Heart left ventricle (tissue), 16 donors: ENCODE measurements around the gene SLC13A3. TPM values are rescaled to one million over a fixed set of nuclear protein-coding genes. Genes with fewer than 3 reads are reported as not detected.

Source experiments
- ATAC-seq, 4 donors: fragments of 200-7000 bp; cut with Tn5 transposase; one replicate each; pipeline ENCODE4 v1.9.1; 2020 to 2022; ENCODE audit warnings: moderate library complexity in 4 of 4, mild to moderate bottlenecking in 3 of 4, moderate number of reproducible peaks in 1 of 4
- DNase-seq, 5 donors: peaks; one replicate each; pipeline ENCODE4 v3.0.0-alpha.2; 2020
- H3K27ac ChIP-seq, 12 donors: fragments of 200-600 bp; sonication (generic) in 4 of 12; one replicate each; pipeline versions ENCODE4 v1.5.0 to v1.8.0; 2016 to 2022; ENCODE audit warnings: mild to moderate bottlenecking in 2 of 12
- H3K27me3 ChIP-seq, 9 donors: fragments of 200-600 bp; sonication (generic) in 2 of 9; one replicate each; pipeline versions ENCODE4 v1.5.1 to v1.8.0; 2016 to 2022; ENCODE audit warnings: mild to moderate bottlenecking in 3 of 9
- H3K36me3 ChIP-seq, 9 donors: fragments of 200-600 bp; sonication (generic) in 2 of 9; one replicate each; pipeline versions ENCODE4 v1.5.0 to v1.8.0; 2018 to 2022; ENCODE audit warnings: mild to moderate bottlenecking in 2 of 9
- H3K4me1 ChIP-seq, 12 donors: fragments of 200-600 bp; sonication (generic) in 4 of 12; one replicate each; pipeline versions ENCODE4 v1.5.0 to v1.8.0; 2016 to 2022; ENCODE audit warnings: mild to moderate bottlenecking in 3 of 12
- H3K4me3 ChIP-seq, 12 donors: fragments of 200-600 bp; sonication (generic) in 4 of 12; one replicate each; pipeline versions ENCODE4 v1.5.0 to v1.8.0; 2017 to 2022; ENCODE audit warnings: mild to moderate bottlenecking in 9 of 12, moderate library complexity in 4 of 12
- H3K9me3 ChIP-seq, 12 donors: fragments of 200-600 bp; sonication (generic) in 4 of 12; one replicate each; pipeline versions ENCODE4 v1.5.0 to v1.8.0; 2016 to 2022; ENCODE audit warnings: mild to moderate bottlenecking in 1 of 12
- CTCF ChIP-seq, 12 donors: fragments of 200-600 bp; sonication (generic) in 4 of 12; IDR thresholded peaks; one replicate each; pipeline versions ENCODE4 v1.5.0 to v1.8.0; 2018 to 2022; ENCODE audit warnings: antibody characterized with exemption in 12 of 12, mild to moderate bottlenecking in 5 of 12
- POLR2A ChIP-seq, 2 donors: fragments of 450-650 bp; IDR thresholded peaks; one replicate each; pipeline ENCODE4 v1.6.1; 2017; ENCODE audit warnings: antibody characterized with exemption in 2 of 2, mild to moderate bottlenecking in 2 of 2, moderate library complexity in 2 of 2
- WGBS, 4 donors: extraction: QIAGEN DNeasy Blood & Tissue Kit in 2 of 4; methylation state at CpG; one replicate each; pipeline versions ENCODE4 v1.1.5 to v1.1.7; 2013 to 2018; 5-methylcytosine and 5-hydroxymethylcytosine counted together
- intact Hi-C, 10 donors: fragments of 100-400 bp; cut with DNase I; formaldehyde crosslinking; loops; one replicate each; pipeline versions ENCODE4 v1.11.1 to v1.14.2; 2022
- polyA plus RNA-seq, 2 donors: library from polyadenylated mRNA; stranded (reverse); fragments of 200-250 nt; gene quantifications; one replicate each; pipeline ENCODE4 v1.2.3, GENCODE V29; 2013
- total RNA-seq, 9 donors: library from RNA; depleted of rRNA in 2 of 9; stranded (reverse); fragments of >200 nt in 2 of 9; fragmentation: NEBNext Ultra II Directional in 3 of 9; extraction: Animal tissue kit (Norgen Biotek cat#: 25700) in 3 of 9; gene quantifications; one replicate each; pipeline versions ENCODE4 v1.1.0 to v1.2.4, GENCODE V29; 2016 to 2023
- donor health status: ischemic (EF 13 %, LVEDD 7.1; RV severe dilation, severe dysfunction).
- donor health status: healthy with polysubstance abuse.
- donor health status: DM: no; HTN: yes; CAD: no.
- donor health status: DM: no; HTN: no; CAD: no.
- donor health status: ischemic (EF 25% LVEDD 6.9; RV normal size, moderate dysfunction).
- donor health status: ischemic (EF 25% LVEDD 5.7; RV mildly dilated, moderate dysfunction).
- donor health status: healthy.
- donor health status: DM: yes; HTN: yes; CAD: no.
- donor health status: ischemic (EF 35%, LVEDD 5.7; RV mildly dilated, moderate dysfunction).
- donor health status: nonischemic (EF 11% LVEDD 7.7; RV severe dilation, severe dysfunction).
- donor health status: DM: yes; HTN: yes; CAD: no.
- donor health status: PGD.
- donor health status: ischemic (EF 29% LVEDD 5.4; RV normal size, mild dysfunction).
- donor health status: nonischemic (EF 23%, LVEDD 6.1; RV moderate dilation, normal function).

SLC13A3 gene
- total and polyA plus RNA-seq, 11 donors: 0.13 to 2.6 (median 0.54) TPM

- DNase-seq (no peak), ATAC-seq (no peak)
- no peaks in the 10 kb centered on the region for H3K27me3 ChIP-seq
- intact Hi-C loops: no loop called here
- TF ChIP-seq CTCF (IDR thresholded peaks at IDR 0.05): no peak
- no peak for TF ChIP-seq POLR2A (IDR thresholded peaks at IDR 0.05)
- H3K9me3 ChIP-seq: no peaks in the 10 kb centered on the region
- H3K27ac ChIP-seq: no peak overlapping the region
- peaks cover 0 to 5% (median 0%) of the 10 kb centered on the region in 12 donors for H3K4me1 ChIP-seq
- H3K36me3 ChIP-seq: no peaks in the 10 kb centered on the region
- WGBS, 4 donors: 96 to 99% (median 97%) methylated on average over 5 of the region's 5 CpGs
- H3K4me3 ChIP-seq: no peak overlapping the region
These were observed 64.5 kb downstream of the SLC13A3 start for GRCh38 chr20:46586724-46587123.

- Histone ChIP-seq H3K4me3 (no peak overlapping the region), H3K36me3 (no peaks in the 10 kb centered on the region), H3K9me3 (no peaks in the 10 kb centered on the region), H3K27me3 (no peaks in the 10 kb centered on the region), H3K4me1 (peaks cover 0 to 5% (median 0%) of the 10 kb centered on the region in 12 donors), H3K27ac (no peak overlapping the region)
- intact Hi-C loops: no loop called here
- ATAC-seq (no peak), DNase-seq (no peak)
- TF ChIP-seq CTCF (IDR thresholded peaks at IDR 0.05) (no peak), POLR2A (IDR thresholded peaks at IDR 0.05) (no peak)
- WGBS, 4 donors: 53 to 58% (median 56%) methylated on average over 2 of the region's 2 CpGs
These were observed 66.8 kb downstream of the SLC13A3 start for GRCh38 chr20:46584508-46584907.

- Histone ChIP-seq H3K27ac (no peak overlapping the region), H3K4me3 (no peak overlapping the region), H3K36me3 (no peaks in the 10 kb centered on the region), H3K4me1 (no peaks in the 10 kb centered on the region), H3K9me3 (no peaks in the 10 kb centered on the region), H3K27me3 (no peaks in the 10 kb centered on the region)
- ATAC-seq (no peak), DNase-seq (no peak)
- intact Hi-C loops: no loop called here
- 69 to 76% (median 75%) methylated on average over 17 of the region's 17 CpGs for WGBS, 4 donors
- TF ChIP-seq CTCF (IDR thresholded peaks at IDR 0.05): no peak
- TF ChIP-seq POLR2A (IDR thresholded peaks at IDR 0.05): no peak
These were observed 67.6 kb downstream of the SLC13A3 start for GRCh38 chr20:46583411-46584214.

GRCh38 chr20:46582648-46583047 lies 68.6 kb downstream of the SLC13A3 start:
- no peaks in the 10 kb centered on the region for H3K4me1 ChIP-seq
- H3K4me3 ChIP-seq: no peak overlapping the region
- no peak for TF ChIP-seq POLR2A (IDR thresholded peaks at IDR 0.05)
- TF ChIP-seq CTCF (IDR thresholded peaks at IDR 0.05): no peak
- H3K36me3 ChIP-seq: no peaks in the 10 kb centered on the region
- ATAC-seq: no peak
- H3K27me3 ChIP-seq: no peaks in the 10 kb centered on the region
- 86 to 94% (median 90%) methylated on average over 5 of the region's 5 CpGs for WGBS, 4 donors
- H3K27ac ChIP-seq: no peak overlapping the region
- DNase-seq: no peak
- intact Hi-C loops: no loop called here
- H3K9me3 ChIP-seq: no peaks in the 10 kb centered on the region
